ENCODE results near the gene LMBRD2.

LMBRD2 gene

GRCh38 chr5:36057386-36057785 lies 94.3 kb downstream of the LMBRD2 start:
- no peak for TF ChIP-seq ZFP3 (CRISPR knock-in tag; IDR thresholded peaks at IDR 0.05)
- TF ChIP-seq PPARA (CRISPR knock-in tag; IDR thresholded peaks at IDR 0.05; ENCODE audit: borderline replicate concordance) = no peak
- no peak for TF ChIP-seq TSHZ2 (CRISPR knock-in tag; IDR thresholded peaks at IDR 0.05)
- TF ChIP-seq TCF4 (CRISPR knock-in tag; IDR thresholded peaks at IDR 0.05; ENCODE audit: borderline replicate concordance) = no peak
- no peak for TF ChIP-seq TOX (CRISPR knock-in tag; IDR thresholded peaks at IDR 0.05; ENCODE audit: borderline replicate concordance)
- TF ChIP-seq CSDC2 (CRISPR knock-in tag; IDR thresholded peaks at IDR 0.05) = no peak
- TF ChIP-seq CREB5 (CRISPR knock-in tag; IDR thresholded peaks at IDR 0.05; ENCODE audit: low read depth) = no peak
- TF ChIP-seq SNAI2 (CRISPR knock-in tag; IDR thresholded peaks at IDR 0.05) = no peak
- TF ChIP-seq ZNF70 (CRISPR knock-in tag; IDR thresholded peaks at IDR 0.05) = no peak
- no peak for TF ChIP-seq POU6F1 (CRISPR knock-in tag; IDR thresholded peaks at IDR 0.05; ENCODE audit: borderline replicate concordance, low read depth)
- no peak for TF ChIP-seq CSRNP3 (CRISPR knock-in tag; IDR thresholded peaks at IDR 0.05)
- TF ChIP-seq ZNF8 (CRISPR knock-in tag; IDR thresholded peaks at IDR 0.05) = no peak
- no peak for TF ChIP-seq PATZ1 (CRISPR knock-in tag; IDR thresholded peaks at IDR 0.05; ENCODE audit: borderline replicate concordance)
- TF ChIP-seq ZNF565 (CRISPR knock-in tag; conservative IDR thresholded peaks at IDR 0.05; ENCODE audit: low read depth) = no peak
- no peak for ATAC-seq

GRCh38 chr5:36056422-36056821 lies 95.3 kb downstream of the LMBRD2 start:
- TF ChIP-seq BACH2 (CRISPR knock-in tag; IDR thresholded peaks at IDR 0.05; ENCODE audit: borderline replicate concordance) = no peak
- no peak for TF ChIP-seq ZNF70 (CRISPR knock-in tag; IDR thresholded peaks at IDR 0.05)
- no peak for TF ChIP-seq ZFP3 (CRISPR knock-in tag; IDR thresholded peaks at IDR 0.05)
- no peak for ATAC-seq

- TF ChIP-seq SNAI2 (CRISPR knock-in tag; IDR thresholded peaks at IDR 0.05) (no peak), OSR1 (CRISPR knock-in tag; IDR thresholded peaks at IDR 0.05) (no peak), ZC3H10 (CRISPR knock-in tag; IDR thresholded peaks at IDR 0.05) (no peak), ZFP30 (CRISPR knock-in tag; IDR thresholded peaks at IDR 0.05) (no peak)
- ATAC-seq = peak; percentile 84
These were observed 95.7 kb downstream of the LMBRD2 start for GRCh38 chr5:36055984-36056383.

GRCh38 chr5:36054647-36055046 lies 97.0 kb downstream of the LMBRD2 start:
- no peak for TF ChIP-seq OSR1 (CRISPR knock-in tag; IDR thresholded peaks at IDR 0.05)
- no peak for TF ChIP-seq RARB (CRISPR knock-in tag; IDR thresholded peaks at IDR 0.05)
- TF ChIP-seq ZNF8 (CRISPR knock-in tag; IDR thresholded peaks at IDR 0.05) = no peak
- no peak for TF ChIP-seq ZFP3 (CRISPR knock-in tag; IDR thresholded peaks at IDR 0.05)
- TF ChIP-seq ESRRG (CRISPR knock-in tag; IDR thresholded peaks at IDR 0.05) = no peak
- no peak for TF ChIP-seq TOX (CRISPR knock-in tag; IDR thresholded peaks at IDR 0.05; ENCODE audit: borderline replicate concordance)
- ATAC-seq = no peak
